Measurements from ENCODE around the gene PDE6D. TPM values are rescaled to one million over a fixed set of nuclear protein-coding genes. Genes with fewer than 3 reads are reported as not detected.

PDE6D gene
- total and polyA plus RNA-seq, 8 donors: 1.7 to 29.4 (median 24.1) TPM; not detected in 1

DNA sequence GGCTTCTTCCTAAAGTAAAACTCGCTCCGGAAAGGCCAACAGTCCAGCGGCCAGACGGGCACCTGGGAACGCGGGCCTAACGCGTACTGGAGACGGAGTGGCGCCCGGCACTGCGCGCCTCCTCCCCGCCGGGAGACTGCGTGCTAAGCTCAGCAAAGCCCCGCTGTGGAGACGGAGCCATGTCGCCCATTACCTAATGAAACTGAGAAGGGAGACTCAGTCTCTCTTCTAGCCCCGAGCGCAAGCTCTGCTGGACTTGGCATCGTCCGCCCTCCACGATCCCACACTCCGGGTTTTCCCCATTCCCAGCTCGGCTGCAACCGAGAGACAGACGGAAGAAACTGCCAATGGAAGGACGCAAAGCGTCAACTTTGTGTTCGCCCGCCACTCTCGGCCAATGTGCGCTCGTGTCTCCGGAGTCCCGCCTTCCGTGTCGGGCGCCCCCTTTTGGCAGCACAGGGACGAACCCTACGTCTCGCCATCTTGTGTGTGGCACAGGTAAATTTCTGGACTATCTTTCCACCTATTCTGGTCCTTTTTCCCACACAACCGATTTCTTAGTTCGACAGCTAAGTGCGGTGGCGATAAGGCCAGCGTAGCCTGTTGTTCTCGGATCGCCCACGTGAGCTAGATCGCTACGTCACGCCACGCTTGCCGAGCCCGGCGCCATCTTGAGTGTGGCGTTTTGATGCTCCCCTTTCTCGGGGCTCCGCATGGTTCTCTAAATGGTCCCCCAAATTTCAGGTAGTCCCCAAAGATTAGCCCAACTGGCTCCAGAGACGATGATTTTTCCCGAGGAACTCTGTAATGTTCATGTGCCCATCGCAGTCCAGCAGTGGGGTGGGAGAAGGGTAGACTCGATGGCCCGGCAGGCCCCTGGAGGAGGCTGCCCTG is 74.1 kb downstream of the PDE6D start:
- TF ChIP-seq EP300 (IDR thresholded peaks at IDR 0.05) (no peak), POLR2AphosphoS5 (IDR thresholded peaks at IDR 0.05) (peak; percentile 97 to 99 (median 98)), POLR2A (IDR thresholded peaks at IDR 0.05) (peak in 2 of 4 donors; percentile 39 to 43)
- TF ChIP-seq, protein P1, sequence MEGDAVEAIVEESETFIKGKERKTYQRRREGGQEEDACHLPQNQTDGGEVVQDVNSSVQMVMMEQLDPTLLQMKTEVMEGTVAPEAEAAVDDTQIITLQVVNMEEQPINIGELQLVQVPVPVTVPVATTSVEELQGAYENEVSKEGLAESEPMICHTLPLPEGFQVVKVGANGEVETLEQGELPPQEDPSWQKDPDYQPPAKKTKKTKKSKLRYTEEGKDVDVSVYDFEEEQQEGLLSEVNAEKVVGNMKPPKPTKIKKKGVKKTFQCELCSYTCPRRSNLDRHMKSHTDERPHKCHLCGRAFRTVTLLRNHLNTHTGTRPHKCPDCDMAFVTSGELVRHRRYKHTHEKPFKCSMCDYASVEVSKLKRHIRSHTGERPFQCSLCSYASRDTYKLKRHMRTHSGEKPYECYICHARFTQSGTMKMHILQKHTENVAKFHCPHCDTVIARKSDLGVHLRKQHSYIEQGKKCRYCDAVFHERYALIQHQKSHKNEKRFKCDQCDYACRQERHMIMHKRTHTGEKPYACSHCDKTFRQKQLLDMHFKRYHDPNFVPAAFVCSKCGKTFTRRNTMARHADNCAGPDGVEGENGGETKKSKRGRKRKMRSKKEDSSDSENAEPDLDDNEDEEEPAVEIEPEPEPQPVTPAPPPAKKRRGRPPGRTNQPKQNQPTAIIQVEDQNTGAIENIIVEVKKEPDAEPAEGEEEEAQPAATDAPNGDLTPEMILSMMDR (IDR thresholded peaks at IDR 0.05): peak in 6 of 7 experiments; percentile 60 to 95 (median 76)
- H3K9me3 ChIP-seq: no peaks in the 10 kb centered on the region
- WGBS, 5 donors: 0 to 2% (median 1%) methylated on average over 47 to 66 of the region's 66 CpGs
- H3K4me3 ChIP-seq: peak overlapping the region; percentile 52 to 97 (median 87)
- H3K36me3 ChIP-seq: peaks cover 4 to 9% (median 6%) of the 10 kb centered on the region in 4 donors
- peak; percentile 99 for DNase-seq
- intact Hi-C loops (cut with DNase I; ENCODE audit: low total_unique reads): no loop called here
- peaks cover 28 to 56% (median 43%) of the 10 kb centered on the region in 4 donors for H3K4me1 ChIP-seq
- peak overlapping the region; percentile 99 to 100 (median 100) for H3K27ac ChIP-seq
- H3K27me3 ChIP-seq: no peaks in the 10 kb centered on the region

DNA sequence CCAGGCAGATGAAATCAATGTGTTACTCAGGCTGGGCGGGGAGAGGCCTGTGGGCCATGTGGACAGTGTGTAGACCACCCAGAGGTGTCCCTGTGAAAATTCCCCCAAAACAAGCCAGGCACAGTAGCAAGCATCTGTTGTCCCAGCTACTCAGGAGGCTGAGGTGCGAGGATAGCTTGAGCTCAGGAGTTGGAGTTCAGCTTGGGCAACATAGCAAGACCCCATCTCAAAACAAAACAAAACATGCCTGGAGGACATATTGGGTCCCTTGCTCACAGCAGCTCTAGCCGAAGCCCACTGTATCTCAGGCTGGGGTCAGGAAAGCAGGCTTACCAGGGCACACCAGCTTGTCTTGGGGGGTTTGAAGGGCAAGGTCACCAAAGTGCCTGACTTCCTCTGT is 77.1 kb downstream of the PDE6D start:
- H3K9me3 ChIP-seq: no peaks in the 10 kb centered on the region
- WGBS, 5 donors: 94 to 97% (median 96%) methylated on average over 3 of the region's 3 CpGs
- no peak overlapping the region for H3K27ac ChIP-seq
- peaks cover 25 to 52% (median 36%) of the 10 kb centered on the region in 4 donors for H3K4me1 ChIP-seq
- no peak for DNase-seq
- intact Hi-C loops (cut with DNase I; ENCODE audit: low total_unique reads): no loop called here
- no peaks in the 10 kb centered on the region for H3K27me3 ChIP-seq
- no peaks in the 10 kb centered on the region for H3K36me3 ChIP-seq
- TF ChIP-seq POLR2AphosphoS5 (IDR thresholded peaks at IDR 0.05) (no peak), EP300 (IDR thresholded peaks at IDR 0.05) (no peak), POLR2A (IDR thresholded peaks at IDR 0.05) (no peak)
- TF ChIP-seq, protein P1 (IDR thresholded peaks at IDR 0.05): no peak
- no peak overlapping the region for H3K4me3 ChIP-seq

DNA sequence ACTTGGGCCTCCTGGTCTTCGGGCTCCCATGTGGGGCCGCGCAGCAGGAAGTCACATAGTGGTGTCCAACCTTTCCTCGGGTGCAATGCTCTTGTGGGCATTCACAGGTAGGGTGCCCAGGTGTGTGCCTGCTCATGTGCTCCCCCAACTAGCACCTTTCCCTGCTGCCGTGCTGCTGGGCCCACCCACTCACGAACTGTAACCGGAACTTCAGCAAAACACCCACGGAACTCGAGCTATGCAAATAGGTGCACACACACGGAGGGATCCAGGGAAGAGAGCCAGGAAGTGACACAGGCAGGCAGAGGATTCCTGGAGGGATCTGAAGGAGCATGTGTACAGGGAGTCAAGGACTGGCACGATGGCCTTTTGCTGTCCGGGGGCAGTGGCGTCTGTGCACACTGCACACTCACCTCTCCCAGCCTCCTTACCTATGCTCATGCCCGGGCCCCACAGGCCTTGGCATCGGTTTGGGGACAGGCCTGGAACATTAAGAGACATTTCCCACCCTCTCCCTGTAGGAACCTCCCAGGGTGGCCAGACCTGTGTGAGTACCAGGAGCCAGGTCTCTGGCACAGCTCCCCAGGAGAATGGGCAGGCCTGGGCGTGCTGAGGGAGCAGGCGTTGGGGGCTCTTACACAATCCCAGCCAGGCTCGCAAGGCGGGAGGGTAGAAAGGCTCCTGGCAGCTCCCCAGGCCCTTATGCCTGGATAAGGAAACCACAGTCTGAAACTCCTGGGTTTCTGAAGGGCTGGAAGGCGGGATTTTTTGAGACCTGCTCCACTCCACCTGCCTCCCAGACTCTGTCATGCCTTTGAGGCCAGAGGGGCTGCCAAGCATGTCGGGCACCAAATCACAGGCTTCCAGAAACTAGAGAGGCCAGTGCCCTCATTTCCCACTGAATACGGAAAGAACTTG is 79.4 kb downstream of the PDE6D start:
- H3K36me3 ChIP-seq: no peaks in the 10 kb centered on the region
- TF ChIP-seq POLR2A (IDR thresholded peaks at IDR 0.05) (no peak), EP300 (IDR thresholded peaks at IDR 0.05) (no peak), POLR2AphosphoS5 (IDR thresholded peaks at IDR 0.05) (no peak)
- TF ChIP-seq, protein P1 (IDR thresholded peaks at IDR 0.05): no peak
- H3K27me3 ChIP-seq: no peaks in the 10 kb centered on the region
- H3K27ac ChIP-seq: peak overlapping the region; percentile 13 to 75 (median 63)
- no peaks in the 10 kb centered on the region for H3K9me3 ChIP-seq
- H3K4me3 ChIP-seq: no peak overlapping the region
- DNase-seq: peak; percentile 63 to 86
- 31 to 59% (median 48%) methylated on average over 21 to 22 of the region's 22 CpGs for WGBS, 5 donors
- peaks cover 25 to 52% (median 33%) of the 10 kb centered on the region in 4 donors for H3K4me1 ChIP-seq
- intact Hi-C loops (cut with DNase I; ENCODE audit: low total_unique reads): no loop called here

DNA sequence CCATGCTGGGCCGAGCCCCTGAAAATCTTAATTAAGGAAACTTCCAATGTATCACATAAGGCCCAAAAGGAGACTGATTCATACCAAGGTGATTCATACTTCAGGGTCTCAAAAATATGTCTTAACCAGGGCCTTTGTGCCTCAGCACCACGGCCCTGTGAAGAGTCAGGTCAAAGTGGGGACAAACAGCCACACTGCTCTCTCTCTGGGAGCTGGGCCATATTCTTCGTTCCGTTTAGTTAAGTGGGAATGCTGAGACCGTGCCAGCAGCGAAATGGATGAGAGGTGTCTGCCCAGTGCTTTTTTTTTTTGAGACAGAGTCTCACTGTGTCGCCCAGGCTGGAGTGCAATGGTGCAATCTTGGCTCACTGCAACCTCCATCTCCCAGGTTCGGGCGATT is 82.1 kb downstream of the PDE6D start:
- Histone ChIP-seq H3K27me3 (no peaks in the 10 kb centered on the region), H3K27ac (no peak overlapping the region), H3K4me3 (no peak overlapping the region), H3K4me1 (peaks cover 15 to 28% (median 17%) of the 10 kb centered on the region in 4 donors), H3K9me3 (no peaks in the 10 kb centered on the region), H3K36me3 (no peaks in the 10 kb centered on the region)
- WGBS, 5 donors: 78 to 90% (median 81%) methylated on average over 9 of the region's 9 CpGs
- intact Hi-C loops (cut with DNase I; ENCODE audit: low total_unique reads): no loop called here
- peak in 1 of 2 donors; percentile 26 for DNase-seq
- TF ChIP-seq EP300 (IDR thresholded peaks at IDR 0.05): no peak
- no peak for TF ChIP-seq POLR2AphosphoS5 (IDR thresholded peaks at IDR 0.05)
- TF ChIP-seq POLR2A (IDR thresholded peaks at IDR 0.05): no peak
- TF ChIP-seq, protein P1 (IDR thresholded peaks at IDR 0.05): no peak
